ENCODE results near the gene TP53.

- TF ChIP-seq CTCF (IDR thresholded peaks at IDR 0.05) = no peak
- no peak for TF ChIP-seq POLR2A (IDR thresholded peaks at IDR 0.05)
Measured at GRCh38 chr17:7618608-7619007, 68.7 kb downstream of the TP53 start.
